Stimulated activated CD4-positive, alpha-beta T cell treated with anti-CD3 and anti-CD28 coated beads, TNF-alpha, amount 100 ng/mL, for 24 hours (primary cell): ENCODE results near the gene NIPAL3.

Source experiments
- DNase-seq, 3 experiments: peaks; one replicate each; pipeline ENCODE4 v3.0.0-alpha.2; 2020; ENCODE audit warnings: low read depth in 3 of 3

NIPAL3 gene

DNA sequence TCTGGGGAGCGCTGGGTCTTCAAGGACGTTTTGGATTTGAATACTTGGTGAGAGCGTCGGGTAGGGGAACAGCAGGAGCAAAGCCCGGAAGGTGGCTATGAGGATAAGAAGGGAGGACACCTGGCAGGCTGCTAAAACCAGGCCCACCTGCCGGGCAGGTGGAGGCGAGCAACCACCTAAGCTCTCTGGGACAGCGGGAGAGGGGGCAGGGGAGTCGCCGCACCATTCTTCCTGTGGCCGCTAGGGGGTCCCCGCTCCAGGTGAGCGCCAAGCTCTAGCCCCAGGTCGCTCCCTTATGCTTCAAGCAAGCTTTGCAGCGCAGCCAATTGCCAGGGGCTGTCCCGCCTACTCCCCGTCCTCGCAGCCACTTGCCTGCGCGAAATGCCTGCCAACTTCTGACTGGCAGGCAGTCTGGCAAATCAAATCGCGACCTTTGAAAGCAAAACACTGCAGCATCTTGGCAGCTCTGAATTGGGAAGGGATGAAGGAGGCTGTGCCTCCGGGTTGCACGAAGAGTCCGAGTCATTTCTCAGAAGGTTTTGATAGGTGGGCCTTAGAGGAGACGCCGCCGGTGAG lies at the start of gene NIPAL3:
TSS of gene NIPAL3 (plus strand) at position 469 of the 576 bp plus-strand sequence. CDS start 3,746 bp downstream, outside the sequence.
- DNase-seq = peak; percentile 90 to 98 (median 94)

DNA sequence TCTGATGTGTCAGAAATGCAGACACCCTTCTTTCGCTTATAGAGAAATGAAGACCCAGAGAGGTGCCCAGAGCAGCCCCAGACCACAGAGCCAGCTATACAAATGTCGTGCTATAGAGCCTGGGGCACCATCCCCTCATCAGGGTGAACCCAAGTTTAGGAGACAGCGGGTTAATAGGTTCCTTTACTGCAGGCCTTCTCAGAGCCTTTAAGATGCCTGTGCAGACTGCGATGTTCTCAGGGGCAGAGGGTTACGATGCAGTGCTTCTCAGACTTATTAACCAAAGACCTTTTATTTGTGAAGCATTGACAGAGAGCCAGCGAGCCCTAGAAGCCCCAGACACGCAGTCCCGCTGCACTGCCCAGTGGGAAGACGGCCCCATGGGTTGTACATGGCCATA lies 48.9 kb upstream of the NIPAL3 start:
- DNase-seq = no peak

DNA sequence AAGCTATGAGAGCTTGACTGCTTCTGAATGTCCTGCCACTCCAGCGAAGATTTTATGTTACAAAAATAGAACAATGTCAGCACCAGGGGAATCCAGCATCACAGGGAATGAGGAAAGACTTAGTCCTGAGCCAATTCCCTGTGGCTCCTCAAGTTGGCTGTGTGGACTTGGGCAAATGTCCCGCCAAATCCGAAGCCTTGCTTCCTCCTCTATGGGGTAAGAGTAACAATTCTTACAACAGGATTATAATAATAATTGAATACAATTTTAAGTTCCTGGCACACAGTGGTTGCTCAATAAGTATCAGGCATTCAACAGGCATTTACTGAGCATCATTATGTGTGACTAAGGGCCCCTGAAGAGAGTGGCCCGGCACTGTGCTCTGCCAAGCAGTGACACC lies 46.4 kb upstream of the NIPAL3 start:
- DNase-seq = no peak

DNA sequence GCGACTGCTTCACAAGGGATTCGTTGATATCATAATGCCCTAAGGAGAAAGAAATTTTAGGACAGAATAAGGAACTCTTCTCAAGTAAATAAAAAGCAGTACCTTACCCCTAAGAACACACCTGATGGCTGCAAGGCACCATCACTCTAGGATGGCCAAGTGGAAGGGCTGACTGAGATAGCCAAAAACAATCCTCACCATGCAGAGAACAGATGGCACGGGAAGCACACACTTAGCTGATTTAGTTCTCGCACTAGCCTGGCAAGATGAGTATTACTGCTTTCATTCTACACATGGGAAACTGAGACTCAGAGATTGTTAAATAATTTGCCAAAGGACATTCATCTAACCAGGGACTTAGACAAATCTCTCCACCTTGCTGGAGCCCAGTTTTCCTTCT lies 45.8 kb upstream of the NIPAL3 start:
- no peak for DNase-seq

DNA sequence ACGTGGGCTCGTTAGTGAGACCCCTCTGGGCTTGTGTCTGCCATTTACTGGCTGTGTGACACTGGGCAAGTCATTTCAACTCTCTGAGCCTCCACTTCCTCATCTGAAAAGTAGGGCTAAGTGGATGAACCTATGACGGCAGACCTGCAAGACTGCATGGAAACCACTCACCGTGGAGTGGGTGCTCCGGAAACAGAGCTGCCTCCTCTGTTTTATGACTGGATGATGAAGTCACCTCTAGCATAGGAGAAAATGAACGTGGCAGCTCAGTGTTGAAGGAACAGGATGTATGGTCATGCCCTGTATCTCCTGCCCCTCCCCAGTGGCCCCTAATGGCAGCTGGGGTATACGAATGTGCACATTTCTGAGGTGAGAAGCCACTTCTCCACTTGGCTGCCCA lies 42.6 kb upstream of the NIPAL3 start:
- DNase-seq = no peak

DNA sequence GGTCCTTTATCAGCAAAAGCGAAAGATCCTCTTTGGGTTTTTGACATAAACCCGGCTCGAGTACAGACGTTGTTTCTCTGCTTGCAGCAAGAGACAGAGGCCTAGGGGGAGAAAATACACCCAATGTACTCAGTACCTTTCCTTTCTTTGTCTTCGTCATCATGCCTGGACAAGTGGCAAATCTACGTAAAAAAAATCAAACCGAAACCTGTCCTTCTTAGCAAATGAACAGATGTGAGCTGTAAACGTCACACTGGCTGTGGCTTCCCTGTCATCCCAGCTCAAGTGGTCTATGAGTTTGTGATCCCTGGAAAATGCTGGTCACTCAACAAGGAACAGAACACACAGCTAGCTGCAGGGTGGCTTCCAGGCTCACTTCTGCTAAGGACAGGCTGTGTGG lies 41.9 kb upstream of the NIPAL3 start:
- no peak for DNase-seq

DNA sequence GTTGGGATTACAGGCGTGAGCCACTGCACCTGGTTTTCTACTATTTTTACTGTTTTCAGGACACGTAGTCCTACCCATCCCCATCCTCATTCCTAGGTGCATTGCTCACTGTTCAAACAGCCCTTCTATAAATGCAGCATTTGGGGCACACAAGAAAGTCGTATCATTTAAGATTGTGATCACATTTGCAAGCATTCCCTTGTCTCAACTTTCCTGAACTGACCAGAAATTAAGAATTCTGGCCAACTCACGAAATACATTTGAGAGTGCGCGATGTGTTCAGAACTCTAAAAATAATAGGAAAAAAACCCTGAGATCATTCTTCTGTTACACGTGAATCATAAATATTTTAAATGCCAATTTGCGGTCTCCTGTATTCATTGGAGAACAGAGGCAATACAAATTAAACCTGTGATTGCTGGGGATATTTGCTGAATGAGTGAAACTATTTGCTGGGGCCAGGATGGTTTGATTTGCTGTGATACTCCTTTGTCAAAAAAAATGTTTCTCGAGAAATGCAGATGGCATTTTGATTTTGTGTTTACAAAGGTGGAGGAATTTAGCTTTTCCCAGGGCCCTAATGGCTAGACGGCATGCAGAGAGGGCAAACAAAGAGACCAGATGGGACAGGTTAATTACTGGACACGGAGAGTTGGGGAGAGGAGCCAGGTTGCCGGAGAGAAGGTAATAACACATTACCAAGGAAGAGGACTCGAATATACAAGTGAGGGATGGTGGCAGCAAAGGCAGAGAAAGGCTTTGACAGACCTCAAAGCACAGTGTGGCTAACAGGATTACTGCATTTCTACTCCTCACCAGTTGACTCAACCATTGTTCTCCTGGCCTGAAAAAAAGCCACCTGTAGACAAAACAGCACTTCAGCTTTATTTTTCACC lies 40.5 kb upstream of the NIPAL3 start:
- DNase-seq = no peak

DNA sequence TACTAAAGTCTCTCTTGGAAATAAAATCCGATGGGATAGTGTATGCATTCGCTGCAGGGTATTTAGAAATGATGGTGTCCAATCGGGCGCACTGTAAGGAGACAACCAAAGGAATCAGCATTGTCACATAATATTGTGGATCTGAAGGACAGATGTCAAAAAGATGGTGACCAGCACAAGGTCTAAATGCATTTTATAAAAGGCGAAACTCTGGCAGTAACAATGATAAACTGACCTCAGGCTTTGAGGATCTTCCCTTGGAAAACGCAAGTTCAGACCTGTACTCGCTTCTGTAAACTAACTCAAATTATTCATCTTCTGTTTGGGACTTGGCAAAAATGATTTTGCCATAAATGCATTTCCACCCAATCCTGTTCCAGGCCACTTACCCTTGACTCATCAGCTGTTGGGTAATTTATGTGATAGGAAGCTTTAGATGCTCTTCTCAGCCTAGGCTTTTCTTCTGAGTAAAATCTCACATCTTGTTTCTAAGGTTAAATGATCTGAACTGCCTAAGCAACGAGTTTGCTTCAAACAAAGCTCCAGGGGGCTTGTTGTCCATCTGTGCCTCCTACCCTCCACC lies 35.8 kb upstream of the NIPAL3 start:
- DNase-seq = no peak

DNA sequence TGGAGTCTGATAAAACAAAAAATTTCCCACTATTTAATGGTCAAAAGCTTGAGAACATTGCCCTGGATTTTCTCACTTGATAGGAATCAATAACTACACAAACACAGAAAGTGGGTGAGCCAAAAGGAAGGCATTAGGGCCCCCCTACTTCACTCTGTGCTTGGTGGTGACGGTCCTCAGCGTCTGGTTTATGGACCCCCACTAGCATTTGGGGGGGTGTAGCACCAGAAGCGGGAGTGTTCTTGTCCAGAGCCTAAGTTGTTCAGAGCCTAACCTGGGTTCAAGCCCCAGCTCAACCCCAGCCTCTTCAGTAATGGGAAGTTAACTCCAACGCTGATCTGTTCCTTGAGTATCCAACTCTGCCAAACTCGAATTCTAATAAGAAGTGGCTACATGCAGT lies 35.1 kb upstream of the NIPAL3 start:
- no peak for DNase-seq

DNA sequence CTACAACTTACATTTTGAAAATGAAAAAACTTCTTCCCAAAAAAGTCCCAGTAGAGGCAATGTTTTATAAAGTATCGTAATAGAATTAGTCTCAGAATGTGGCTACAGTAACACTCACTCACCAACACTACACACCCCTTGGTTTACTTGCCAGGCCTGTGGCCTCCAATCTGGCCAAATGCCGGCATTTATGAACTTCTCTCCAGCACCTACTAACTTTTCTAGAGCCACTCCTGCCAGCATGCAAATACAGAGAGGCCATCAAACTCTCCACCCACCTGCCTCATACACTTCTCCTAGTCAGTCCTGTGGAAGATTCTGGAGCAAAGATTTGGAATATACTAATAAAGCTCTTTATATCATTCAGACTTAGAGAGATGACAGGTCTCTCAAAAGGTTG lies 34.3 kb upstream of the NIPAL3 start:
- no peak for DNase-seq

DNA sequence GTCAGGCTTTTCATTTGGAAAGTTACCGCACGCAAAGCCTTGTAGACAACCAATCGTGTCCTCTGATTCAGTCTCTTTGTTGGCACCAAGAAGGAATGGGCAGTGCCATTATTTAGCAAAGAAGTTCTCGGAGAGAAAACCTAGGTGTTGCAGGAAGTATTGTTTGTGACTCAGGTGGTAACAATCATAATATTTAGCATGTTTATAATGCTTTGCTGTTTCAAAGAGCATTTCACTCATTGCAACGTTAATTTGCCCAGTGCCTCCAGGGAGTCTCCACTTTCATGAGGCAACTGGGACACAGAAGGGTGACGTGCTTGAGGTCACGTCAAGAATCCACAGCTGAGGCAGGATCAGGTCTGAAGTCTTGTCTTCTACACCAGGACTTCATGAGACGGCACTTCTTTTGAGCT lies 33.4 kb upstream of the NIPAL3 start:
- DNase-seq = no peak

DNA sequence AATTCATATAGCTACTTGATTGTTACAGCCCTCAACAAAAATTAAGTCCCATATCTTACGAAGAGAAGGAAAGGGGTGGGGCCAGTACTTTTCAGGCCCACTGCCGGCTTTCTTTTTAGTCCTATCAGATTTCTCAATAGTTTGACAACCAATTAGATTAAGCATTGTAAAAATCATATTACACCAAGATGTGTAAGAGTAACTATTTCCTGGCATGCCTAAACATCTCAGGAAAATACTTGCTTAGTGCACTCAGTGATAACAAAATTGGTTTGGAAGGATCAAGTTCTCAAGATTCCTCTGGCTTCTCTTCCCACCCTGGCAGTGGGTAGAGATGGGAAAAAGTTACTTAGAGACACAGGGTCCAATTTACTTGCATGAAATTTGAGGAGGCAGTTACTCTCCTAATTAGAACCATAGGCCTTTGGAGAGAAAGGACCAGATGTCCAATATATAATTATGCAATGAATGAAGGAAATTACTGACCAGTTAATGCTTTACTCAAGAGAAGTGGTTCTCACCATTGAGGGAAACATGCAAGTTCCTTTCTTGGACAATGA lies 32.1 kb upstream of the NIPAL3 start:
- DNase-seq = no peak

DNA sequence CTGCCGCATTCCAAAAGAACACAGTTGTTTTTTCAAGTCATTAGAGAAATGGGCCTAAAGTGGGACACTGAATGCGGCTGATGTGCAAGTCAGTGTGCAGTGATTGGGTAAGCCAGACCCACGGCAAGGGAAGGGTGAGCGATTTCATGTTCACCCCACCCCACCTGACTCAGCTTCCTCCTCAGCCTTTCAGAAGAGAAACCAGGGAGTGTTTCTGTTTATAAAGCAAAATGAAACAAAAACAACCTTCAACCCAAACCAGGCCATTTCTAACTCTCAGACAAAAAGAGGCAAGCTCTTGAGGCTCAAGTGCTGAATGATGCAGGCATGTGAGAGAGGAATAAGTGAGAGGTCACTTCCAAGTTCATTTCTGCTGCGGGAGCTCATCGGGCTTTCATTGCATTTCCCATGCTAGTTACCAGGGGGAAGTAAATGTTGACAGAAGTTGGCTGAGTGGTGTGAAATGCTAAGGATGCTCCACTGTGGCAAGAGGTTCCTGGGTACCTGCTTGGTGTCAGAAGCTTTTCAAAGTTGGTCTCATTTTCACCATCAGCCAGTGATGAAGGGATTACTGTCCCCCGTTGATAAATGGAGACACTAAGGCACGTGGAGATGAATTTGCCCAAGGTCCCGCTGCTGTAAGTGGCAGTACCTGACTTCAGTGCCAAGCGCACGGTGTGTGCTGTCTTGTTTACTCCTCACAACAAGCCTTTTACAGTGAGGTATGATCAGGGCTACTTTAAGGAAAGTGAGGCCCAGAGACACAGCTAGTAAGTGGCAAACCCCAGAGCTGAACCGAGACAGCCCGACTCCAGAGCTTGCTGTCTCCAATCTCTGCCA lies 31.1 kb upstream of the NIPAL3 start:
- DNase-seq = peak in 1 of 3 experiments; percentile 46

DNA sequence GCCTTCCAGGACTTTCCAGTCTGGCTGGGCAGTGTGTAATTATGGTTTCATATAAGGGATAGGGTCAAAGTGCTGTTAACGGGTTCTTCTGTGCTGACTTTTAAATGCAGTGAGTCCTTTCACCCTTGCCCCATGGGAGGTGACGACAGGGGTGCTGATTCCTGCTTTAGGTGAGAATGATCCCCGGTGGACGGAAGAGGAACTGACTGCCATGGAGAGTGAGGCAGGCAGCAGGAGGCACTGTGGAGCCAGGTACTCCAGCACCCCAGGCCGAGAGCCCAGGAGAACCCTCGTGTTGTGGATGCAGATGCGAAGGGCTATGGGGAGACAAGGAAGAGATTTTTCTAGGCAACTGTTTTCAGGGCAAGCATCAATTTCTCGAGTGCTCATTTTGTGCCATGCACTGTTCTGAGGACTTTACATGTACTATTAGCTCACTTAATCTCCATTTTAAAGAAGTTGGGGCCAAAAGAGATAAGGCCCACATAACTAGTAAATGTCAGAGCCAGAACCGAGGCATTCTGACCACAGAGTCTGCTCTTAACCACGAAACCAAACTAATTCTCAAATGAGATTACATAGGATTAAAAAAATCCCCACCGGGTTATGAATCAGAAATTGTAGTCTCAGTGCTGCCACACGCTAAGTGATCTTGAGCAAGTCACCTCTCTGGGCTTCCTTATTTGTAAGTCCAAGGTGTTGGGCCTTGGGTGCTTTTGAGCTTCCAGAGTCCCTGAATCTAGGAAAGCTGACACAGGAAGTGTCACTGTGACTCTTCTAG lies 30.3 kb upstream of the NIPAL3 start:
- DNase-seq = peak in 1 of 3 experiments; percentile 28

DNA sequence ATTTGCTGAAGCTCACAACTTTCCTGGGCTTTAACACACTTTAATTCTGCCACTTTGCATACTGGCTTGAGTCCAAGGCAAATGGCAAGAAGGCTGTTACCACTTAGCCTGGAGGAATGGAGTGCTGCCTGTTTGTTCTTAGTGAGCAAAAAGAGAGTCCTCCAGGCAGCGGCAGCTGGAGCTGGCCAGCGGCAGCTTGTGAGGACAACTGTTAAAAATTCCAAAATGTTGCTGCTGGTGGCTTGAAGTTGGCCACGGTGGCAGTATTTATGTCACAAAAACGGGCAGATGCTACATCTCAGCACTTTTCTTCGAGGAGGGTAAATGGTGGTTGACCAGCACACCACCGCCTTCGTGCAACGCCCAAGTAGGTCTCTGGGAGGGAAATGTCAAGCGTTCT lies 29.4 kb upstream of the NIPAL3 start:
- DNase-seq = no peak

DNA sequence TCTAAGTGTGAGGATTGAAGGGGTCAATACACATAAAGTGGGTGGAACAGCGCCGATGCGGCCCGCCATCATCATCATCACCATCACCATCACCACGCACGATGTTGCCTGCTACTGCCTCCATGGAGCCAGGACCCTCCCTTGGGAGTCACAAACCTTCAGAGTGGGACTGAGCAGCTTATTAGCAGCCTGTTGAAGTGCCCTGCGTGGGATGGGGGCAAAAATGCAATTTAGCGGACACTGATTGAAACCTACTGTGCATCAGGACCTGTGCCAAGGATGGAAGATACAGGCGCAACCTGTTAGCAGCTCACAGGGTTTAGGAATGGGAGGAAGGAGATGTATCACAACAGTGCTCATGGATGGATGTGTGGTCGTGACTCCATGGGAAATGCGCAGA lies 28.7 kb upstream of the NIPAL3 start:
- no peak for DNase-seq

DNA sequence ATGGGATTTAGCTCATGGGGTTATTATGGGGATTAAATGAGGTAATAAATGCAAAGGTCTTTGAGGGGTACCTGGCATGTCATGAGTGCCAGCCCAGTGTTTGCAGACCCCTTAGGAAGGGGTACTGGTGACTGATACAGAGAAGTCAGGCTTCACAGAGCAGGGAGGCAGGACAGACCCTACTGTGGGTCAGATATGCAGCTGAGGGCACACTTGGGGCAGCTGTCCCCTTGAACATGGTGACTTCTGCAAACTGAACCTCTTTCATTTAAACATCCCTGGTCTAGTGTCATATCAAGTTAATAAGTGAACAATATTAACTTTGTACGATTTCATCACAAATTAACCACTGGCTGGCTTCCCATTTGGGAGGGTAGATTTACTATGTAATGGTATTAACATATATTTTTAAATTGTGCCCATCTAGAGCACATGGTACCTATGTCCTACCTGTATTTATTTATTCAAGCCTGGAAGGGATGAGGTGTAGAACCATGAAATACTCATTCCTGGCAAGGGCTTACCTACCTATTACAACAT lies 27.9 kb upstream of the NIPAL3 start:
- no peak for DNase-seq

DNA sequence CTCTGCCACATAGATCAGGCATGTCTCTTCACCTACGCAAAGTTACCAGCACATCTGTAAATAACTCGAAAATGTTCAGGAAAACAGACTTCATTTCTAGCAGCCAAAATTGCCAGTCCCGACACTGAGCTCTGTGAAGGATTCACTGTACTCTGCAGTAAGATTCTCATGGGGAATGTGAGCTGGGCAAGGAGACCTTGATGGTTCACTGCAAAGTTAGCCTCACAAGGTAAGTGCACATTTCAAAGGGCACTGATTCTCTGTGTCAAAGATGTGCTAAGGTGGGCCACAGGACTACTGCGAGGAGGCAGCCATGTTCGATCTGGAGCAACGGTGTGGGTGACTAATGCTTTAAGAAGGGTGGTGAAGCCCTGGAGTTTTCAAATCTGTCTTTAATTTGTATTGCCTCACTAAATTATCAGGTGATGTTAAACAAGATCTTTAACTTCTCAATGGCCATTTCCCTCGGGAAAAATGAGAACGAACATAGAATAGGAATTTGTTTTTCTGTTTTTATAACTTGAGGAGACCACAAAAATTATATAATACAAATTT lies 27.2 kb upstream of the NIPAL3 start:
- DNase-seq = no peak

DNA sequence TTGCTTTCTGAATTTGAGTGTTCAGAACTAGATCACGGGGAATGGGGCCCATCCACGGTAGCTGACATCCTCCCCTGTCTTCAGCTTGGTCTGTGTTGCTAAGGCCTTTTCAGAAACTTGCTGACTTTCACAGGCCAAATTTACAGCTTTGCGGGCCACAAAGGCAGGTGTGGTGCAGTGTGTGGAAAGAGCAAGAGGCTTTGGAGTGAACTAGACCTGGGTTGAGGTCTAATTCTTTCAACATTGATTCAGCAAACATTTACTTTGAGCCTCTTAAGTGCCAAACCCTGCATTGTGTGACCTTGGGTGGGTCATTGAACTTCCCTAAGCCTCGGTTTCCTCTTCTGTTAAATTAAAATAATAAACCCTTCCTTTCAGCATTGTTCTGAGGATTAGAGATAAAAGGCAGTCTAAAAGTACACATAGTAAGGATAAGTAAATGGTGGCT lies 26.3 kb upstream of the NIPAL3 start:
- DNase-seq = no peak
